HG02759 (cell line): Measurements from ENCODE around the gene CERCAM.
"Not testable (repeated sequence)": the region's sequence is repeated elsewhere in the genome, so short reads cannot be mapped to it uniquely, and the experiment has no call there.

Experiments used
- ATAC-seq: cut with Tn5 transposase; IDR thresholded peaks from one replicate; pipeline ENCODE4 v1.9.1; 2021; ENCODE audit warnings: mild to moderate bottlenecking, moderate library complexity; ENCODE audit not compliant: unreplicated experiment

Gene CERCAM

DNA sequence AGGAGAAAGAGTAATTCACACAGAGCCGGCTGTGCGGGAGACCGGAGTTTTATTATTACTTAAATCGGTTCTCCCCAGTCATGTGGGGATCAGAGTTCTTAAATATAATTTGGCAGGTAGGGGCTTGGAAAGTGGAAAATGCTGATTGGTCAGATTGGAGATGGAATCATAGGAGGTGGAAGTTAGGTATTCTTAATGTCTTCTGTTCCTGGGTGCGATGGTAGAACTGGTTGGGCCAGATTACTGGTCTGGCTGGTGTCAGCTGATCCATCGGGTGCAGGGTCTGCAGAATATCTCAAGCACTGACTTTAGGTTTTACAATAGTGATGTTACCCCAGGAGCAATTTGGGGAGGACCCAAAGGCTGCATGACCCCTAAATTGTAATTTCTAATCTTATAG, 4.6 kb upstream of the CERCAM start:
- ATAC-seq: no peak

GRCh38 chr9:128416432-128417019, 4.1 kb upstream of the CERCAM start:
- no peak for ATAC-seq

DNA sequence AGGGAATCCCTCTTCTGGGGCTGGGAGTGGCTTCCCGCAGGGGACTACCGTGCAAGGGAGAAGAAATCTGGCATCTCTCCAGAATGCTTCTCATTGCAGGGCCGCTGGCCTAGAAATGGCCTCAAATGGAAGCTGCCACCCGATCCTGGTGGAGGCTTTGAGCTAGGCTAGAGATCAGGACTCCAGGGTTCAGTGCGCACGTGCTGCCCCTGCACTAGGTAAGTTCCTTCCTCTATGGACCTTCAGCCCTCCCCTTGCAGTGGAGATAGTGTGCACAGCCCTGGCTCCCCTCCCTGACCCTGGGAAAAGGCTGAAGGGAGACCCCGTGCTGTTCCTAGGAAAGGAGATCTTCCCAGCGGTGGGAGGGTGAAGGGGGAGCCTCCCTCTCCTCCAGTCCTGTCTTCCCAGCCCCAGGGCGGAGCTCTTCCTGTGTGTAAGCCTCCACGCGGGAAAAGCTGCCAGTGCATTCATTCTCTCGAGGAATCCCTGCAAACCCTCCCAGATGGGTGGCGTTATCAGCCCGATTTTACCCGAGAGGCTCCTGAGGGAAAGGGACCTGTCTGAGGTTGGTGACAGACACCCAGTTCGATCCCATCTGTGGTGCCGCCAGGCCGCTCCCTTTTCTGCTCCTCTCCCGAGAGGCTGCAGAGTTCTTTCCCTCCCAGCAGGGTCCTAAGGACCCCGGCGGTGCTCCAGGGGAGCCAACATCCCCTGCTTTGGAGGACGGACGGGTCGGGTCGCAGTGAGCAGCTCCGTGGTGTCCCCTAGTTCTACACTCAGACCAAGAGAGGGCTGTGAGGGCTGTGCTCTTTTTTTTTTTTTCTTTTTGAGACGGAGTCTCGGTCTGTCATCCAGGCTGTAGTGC, 1.4 kb upstream of the CERCAM start:
- no peak for ATAC-seq

DNA sequence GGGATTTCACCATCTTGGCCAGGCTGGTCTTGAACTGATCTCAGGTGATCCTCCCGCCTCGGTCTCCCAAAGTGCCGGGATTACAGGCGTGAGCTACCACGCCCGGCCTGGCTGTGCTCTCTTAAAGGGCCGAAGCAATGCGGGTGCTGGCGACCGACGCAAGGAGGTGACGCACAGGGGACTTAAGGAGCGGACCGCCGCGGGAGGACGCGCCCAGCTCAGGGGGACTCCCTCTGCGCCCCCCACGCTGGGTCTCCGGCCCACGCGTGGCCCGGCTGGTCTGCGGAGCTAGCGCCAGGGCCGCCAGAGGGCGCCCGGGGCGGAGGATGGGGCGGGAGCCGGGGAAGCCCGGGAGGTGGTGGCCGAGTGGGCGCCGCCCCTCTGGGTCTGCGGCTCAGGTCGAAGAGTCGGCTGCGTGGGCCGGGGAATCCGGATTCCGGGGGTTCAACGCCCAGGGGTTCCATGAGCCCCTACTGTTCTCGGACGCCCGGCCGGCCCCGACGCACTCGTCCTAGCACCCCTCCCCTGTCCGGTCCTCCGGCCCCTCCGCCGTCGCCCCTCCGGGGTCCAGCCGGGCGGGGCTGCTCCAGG, 502 bp upstream of the CERCAM start:
- ATAC-seq: peak; percentile 76

DNA sequence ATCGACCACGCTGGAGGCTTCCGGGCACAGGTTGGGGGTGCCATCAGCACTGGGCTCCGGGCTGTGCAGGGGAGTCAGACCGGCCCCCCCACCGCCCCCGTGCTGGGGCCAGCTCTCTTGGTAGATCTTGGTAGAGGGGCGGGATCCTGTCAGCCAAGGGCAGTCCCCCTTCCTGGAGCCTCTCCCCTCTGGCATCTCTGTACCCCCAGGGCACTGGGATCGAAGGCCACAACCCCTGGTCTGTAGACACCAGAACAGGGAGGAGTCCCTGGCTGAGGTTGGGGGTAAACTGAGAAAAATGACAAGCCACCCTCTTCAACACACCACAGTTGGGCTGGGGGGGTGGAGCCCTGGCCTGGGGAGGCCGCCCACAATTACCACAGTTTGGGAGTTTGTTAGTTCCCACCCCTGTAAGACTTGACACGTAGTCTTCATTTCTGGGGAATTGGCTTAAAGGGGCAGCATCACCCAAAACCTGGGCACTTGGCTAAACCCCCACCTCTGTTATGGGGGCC, 882 bp downstream of the CERCAM start:
- ATAC-seq: no peak

DNA sequence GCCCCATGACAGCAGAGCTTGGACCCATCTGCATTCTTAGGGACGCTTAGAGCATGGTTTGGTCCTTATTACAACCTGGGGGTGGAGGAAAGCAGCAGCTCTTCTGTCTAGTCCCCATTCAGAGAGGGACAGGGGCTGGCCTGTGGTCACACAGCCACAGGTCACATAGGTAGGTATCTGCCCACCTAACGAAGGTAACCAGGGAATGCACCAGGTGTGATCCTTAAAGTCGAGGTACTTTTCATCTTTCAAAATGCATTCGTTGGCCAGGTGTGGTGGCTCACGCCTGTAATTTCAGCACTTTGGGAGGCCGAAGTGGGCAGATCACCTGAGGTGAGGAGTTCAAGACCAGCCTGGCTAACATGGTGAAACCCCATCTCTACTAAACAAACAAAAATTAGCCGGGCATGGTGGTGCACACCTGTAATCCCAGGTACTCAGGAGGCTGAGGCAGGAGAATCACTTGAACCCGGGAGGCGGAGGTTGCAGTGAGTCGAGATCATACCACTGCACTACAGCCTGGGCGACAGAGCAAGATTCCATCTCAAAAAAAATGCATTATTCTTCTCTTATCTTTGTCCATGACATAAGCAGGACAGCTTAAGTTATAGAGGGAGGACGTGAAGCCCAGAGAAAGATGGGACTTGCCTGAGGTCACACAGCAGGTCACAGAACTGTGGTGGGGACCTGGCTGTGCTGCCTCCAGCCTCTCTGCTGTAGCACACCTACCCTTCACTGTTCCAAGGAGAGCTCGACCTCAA, 1.5 kb downstream of the CERCAM start:
- not testable (repeated sequence) for ATAC-seq

GRCh38 chr9:128422783-128423150, 2.1 kb downstream of the CERCAM start:
- ATAC-seq: no peak

- not testable (repeated sequence) for ATAC-seq
These were observed 2.7 kb downstream of the CERCAM start for GRCh38 chr9:128423356-128423755.

- no peak for ATAC-seq
These were observed 3.7 kb downstream of the CERCAM start for GRCh38 chr9:128424268-128424780.

- ATAC-seq: no peak
These were observed 8.2 kb downstream of the CERCAM start for GRCh38 chr9:128428644-128429512.

DNA sequence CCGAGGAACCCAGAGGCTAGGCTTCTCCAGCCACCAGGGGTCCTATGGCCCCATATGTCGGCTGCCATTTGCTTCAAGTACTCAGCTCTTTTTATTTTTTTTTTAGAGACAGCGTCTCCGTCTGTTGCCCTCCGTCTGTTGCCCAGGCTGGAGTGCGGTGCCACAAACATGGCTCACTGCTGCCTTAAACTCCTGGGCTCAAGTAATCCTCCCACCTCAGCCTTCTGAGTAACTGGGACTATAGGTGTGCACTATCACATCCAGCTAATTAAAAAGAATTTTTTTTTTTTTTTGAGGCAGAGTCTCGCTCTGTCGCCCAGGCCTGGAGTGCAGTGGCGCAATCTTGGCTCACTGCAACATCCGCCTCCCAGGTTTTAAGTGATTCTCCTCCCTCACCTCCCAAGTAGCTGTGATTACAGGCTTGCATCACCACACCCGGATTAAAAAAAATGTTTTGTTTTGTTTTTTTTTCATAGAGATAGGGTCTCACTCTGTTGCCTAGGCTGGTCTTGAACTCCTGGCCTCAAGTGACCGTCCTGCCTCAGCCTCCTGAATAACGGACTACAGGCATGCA, 8.9 kb downstream of the CERCAM start:
- ATAC-seq: no peak

DNA sequence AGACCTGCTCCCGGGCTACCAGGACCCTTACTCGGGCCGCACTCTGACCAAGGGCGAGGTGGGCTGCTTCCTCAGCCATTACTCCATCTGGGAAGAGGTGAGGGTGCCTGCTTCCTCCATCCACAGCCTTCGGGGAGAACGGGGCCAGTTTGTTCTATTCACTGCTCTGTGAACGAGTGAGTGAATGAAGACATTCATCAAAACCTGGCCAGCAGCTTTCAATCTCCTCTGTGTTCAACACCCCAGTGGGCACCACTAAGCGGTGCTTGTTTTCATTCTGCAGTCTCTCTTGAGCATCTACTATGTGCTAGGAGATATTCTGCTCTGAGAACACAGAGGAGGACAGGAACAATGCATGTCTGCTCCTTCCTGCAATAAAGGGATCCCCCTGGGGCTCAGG, 10.6 kb downstream of the CERCAM start:
- ATAC-seq: no peak

GRCh38 chr9:128434340-128434739, 13.7 kb downstream of the CERCAM start:
- no peak for ATAC-seq

DNA sequence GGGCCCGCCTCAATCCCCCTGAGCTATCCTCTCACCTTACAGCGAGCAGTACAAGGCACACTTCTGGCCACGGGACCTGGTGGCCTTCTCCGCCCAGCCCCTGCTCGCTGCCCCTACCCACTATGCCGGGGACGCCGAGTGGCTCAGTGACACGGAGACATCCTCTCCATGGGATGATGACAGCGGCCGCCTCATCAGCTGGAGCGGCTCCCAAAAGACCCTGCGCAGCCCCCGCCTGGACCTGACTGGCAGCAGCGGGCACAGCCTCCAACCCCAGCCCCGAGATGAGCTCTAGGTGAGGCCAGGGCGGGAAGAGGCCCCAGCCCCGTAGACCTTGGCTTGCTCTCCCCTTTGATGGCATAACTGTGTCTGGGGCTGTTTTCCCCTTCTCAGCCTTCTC, 15.0 kb downstream of the CERCAM start:
- ATAC-seq: no peak

DNA sequence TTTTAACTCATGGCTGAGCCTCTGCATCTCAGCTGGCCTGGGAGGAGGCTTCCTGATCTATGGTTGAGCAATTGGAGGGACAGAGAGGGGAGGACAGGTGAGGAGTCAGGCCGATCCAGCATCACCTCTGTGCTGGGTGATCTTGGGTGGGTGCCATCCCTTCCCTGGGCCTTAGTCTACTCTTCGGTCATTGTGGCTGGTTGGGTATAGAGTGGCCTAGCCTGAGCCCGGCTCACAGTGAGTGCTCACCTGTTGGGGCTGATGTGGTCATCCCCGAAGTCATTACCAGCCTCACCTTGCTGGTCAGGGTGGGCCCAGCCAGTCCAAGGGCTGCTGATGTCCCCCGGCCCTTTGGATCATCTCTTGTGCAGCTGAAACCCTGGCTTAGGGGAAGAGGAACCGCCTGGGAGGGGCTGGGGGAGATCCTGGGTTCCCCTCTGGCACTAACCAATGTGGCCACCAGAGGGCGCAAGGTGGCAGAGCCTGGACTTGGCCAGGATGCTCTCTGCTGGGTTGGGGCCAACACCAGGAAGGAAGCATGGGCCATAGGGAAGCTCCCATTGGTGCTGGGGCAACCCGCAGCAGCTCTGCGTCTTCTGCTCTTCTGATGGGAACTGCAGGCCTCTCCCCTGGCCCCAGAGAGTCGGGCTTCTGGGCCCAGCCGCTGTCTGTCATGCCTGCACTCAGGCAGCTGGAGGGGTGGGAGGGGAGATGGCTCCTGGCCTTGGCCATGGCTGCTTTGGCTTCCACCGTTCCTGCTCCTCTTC, 17.9 kb downstream of the CERCAM start:
- ATAC-seq: peak; percentile 53

- no peak for ATAC-seq
These were observed 18.6 kb downstream of the CERCAM start for GRCh38 chr9:128439273-128439672.

DNA sequence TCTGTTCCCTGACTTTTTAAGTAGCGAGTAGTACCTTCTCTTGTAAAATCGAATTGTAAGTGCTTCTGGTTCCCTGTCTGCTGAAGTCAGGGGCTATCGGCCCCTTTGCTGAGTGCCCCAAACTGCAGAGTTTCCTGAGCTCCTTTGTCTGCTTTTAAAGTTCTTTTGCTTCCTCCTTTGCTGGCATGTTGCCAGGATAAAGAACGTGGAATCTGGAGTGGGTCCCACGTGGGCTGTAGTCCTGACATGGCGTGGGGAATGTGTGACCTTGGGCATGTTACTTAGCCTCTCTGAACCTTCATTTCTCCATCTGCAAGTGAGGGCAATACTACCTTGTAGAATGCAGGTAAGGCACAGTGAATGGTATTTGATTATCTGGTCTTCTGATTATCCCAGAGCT, 21.5 kb downstream of the CERCAM start:
- ATAC-seq: no peak

DNA sequence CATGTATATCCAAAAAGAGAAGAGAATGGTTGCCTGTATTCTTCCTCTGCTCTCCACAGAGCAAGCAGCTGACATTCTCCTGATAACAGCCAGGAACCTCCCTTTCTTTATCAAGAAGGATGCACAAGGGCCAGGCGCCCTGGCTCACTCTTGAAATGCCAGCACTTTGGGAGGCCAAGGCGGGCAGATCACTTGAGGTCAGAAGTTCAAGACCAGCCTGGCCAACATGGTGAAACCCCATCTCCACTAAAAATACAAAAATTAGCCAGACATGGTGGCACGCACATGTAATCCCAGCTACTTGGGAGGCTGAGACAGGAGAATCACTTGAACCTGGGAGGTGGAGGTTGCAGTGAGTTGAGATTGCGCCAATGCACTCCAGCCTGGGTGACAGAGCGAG, 25.8 kb downstream of the CERCAM start:
- ATAC-seq: not testable (repeated sequence)

DNA sequence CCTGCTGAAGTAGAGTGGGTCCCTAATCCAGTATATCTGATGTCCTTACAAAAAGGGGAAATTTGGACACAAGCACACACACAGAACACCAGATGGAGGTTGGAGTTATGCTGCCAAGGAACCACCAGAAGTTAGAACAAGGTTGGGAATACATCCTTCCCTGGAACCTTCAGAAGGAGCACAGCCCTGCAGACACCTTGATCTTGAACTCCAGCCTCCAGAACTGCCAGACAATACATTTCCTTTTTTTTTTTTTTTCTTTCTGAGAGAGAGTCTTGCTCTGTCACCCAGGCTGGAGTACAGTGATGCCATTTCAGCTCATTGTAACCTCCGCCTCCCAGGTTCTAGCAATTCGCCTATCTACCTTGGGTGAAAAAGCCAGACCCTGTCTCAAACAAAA, 28.1 kb downstream of the CERCAM start:
- no peak for ATAC-seq
